Spleen (tissue), 11 donors: Measurements from ENCODE around the gene APPL1. TPM values are rescaled to one million over a fixed set of nuclear protein-coding genes. Genes with fewer than 3 reads are reported as not detected.

Experiments used
- DNase-seq: peaks from one replicate; pipeline ENCODE4 v3.0.0-alpha.2; 2020
- H3K27ac ChIP-seq, 8 donors: fragments of 200-600 bp; sonication (generic) in 7 of 8; 1 replicate in 4 of 8; 2 replicates in 4 of 8; pipeline versions ENCODE4 v1.5.0 to v1.8.0; 2016 to 2021; ENCODE audit warnings: inconsistent platforms in 4 of 8, mild to moderate bottlenecking in 4 of 8, moderate library complexity in 1 of 8
- H3K27me3 ChIP-seq, 7 donors: fragments of 200-600 bp; sonication (generic) in 6 of 7; replicated peaks in 1 of 7; 1 replicate in 4 of 7; 2 replicates in 3 of 7; pipeline versions ENCODE4 v1.5.0 to v1.8.0; 2016 to 2021; ENCODE audit warnings: inconsistent platforms in 3 of 7, mild to moderate bottlenecking in 1 of 7
- H3K36me3 ChIP-seq, 6 donors: fragments of 200-600 bp; sonication (generic) in 5 of 6; 1 replicate in 4 of 6; 2 replicates in 2 of 6; pipeline versions ENCODE4 v1.5.0 to v1.8.0; 2016 to 2021; ENCODE audit warnings: inconsistent platforms in 2 of 6
- H3K4me1 ChIP-seq, 6 donors: fragments of 200-600 bp; sonication (generic) in 5 of 6; 1 replicate in 3 of 6; 2 replicates in 3 of 6; pipeline versions ENCODE4 v1.5.0 to v1.8.0; 2016 to 2021; ENCODE audit warnings: inconsistent platforms in 3 of 6
- H3K4me3 ChIP-seq, 8 donors: fragments of 200-600 bp; sonication (generic) in 7 of 8; 1 replicate in 4 of 8; 2 replicates in 4 of 8; pipeline versions ENCODE4 v1.5.0 to v1.8.0; 2016 to 2021; ENCODE audit warnings: inconsistent platforms in 4 of 8, mild to moderate bottlenecking in 4 of 8, moderate library complexity in 2 of 8
- H3K9me3 ChIP-seq, 8 donors: fragments of 200-600 bp; sonication (generic) in 7 of 8; 1 replicate in 4 of 8; 2 replicates in 4 of 8; pipeline versions ENCODE4 v1.5.0 to v1.8.0; 2016 to 2021; ENCODE audit warnings: inconsistent platforms in 4 of 8
- CTCF ChIP-seq, 11 experiments: fragments of 200-600 bp in 7 of 11; fragments of 450-650 bp in 4 of 11; sonication (generic) in 4 of 11; IDR thresholded peaks in 8 of 11; conservative IDR thresholded peaks in 3 of 11; 1 replicate in 7 of 11; 2 replicates in 4 of 11; pipeline versions ENCODE4 v1.4.0 to v1.8.0; 2016 to 2021; ENCODE audit warnings: antibody characterized with exemption in 11 of 11, inconsistent platforms in 4 of 11, mild to moderate bottlenecking in 1 of 11
- POLR2A ChIP-seq, 3 donors: fragments of 450-650 bp; IDR thresholded peaks; one replicate each; pipeline ENCODE4 v1.5.1; 2017; ENCODE audit warnings: antibody characterized with exemption in 3 of 3, mild to moderate bottlenecking in 1 of 3
- POLR2AphosphoS5 ChIP-seq, 3 donors: sonication (generic); formaldehyde crosslinking; IDR thresholded peaks; one replicate each; pipeline ENCODE4 v1.5.1; 2017; ENCODE audit warnings: antibody characterized with exemption in 3 of 3
- WGBS, 5 donors: extraction: QIAGEN DNeasy Blood & Tissue Kit in 3 of 5; methylation state at CpG; one replicate each; pipeline versions ENCODE4 v1.1.5 to v1.1.7; 2013 to 2018; 5-methylcytosine and 5-hydroxymethylcytosine counted together
- intact Hi-C: fragments of 100-400 bp; cut with DNase I; formaldehyde crosslinking; loops from one replicate; pipeline ENCODE4 v1.15.0; 2023; ENCODE audit warnings: low total_unique reads
- polyA plus RNA-seq, 3 donors: library from polyadenylated mRNA; stranded (reverse); fragments of 200-250 nt; gene quantifications; one replicate each; pipeline ENCODE4 v1.2.1, GENCODE V29; 2013
- total RNA-seq, 7 donors: library from RNA; depleted of rRNA in 3 of 7; stranded (reverse); fragments of >200 nt in 3 of 7; fragmentation: NEBNext Ultra II Directional in 4 of 7; extraction: Animal tissue kit (Norgen Biotek cat#: 25700) in 4 of 7; gene quantifications; one replicate each; pipeline versions ENCODE4 v1.1.0 to v1.2.1, GENCODE V29; 2016 to 2021
- donor health status: healthy with polysubstance abuse.
- donor health status: DM: no; HTN: no; CAD: no; lungs with moderate emphysema.
- donor health status: DM: no; HTN: no; CAD: no.
- donor health status: Bipolar disorder and iron deficiency.
- donor health status: healthy.
- donor health status: DM: no; HTN: no; CAD: no.
- donor health status: DM: yes; HTN: yes; CAD: no.

The APPL1 gene
- total and polyA plus RNA-seq, 10 donors: 10.0 to 49.5 (median 41.7) TPM

GRCh38 chr3:57287205-57287604 lies 59.7 kb downstream of the APPL1 start:
- H3K4me3 ChIP-seq: no peak overlapping the region
- no peaks in the 10 kb centered on the region for H3K4me1 ChIP-seq
- no peaks in the 10 kb centered on the region for H3K27me3 ChIP-seq
- no peaks in the 10 kb centered on the region for H3K36me3 ChIP-seq
- H3K9me3 ChIP-seq: no peaks in the 10 kb centered on the region
- TF ChIP-seq CTCF (IDR thresholded peaks at IDR 0.05 in 8 of 11, conservative IDR thresholded peaks at IDR 0.05 in 3 of 11) (no peak), POLR2A (IDR thresholded peaks at IDR 0.05) (no peak), POLR2AphosphoS5 (IDR thresholded peaks at IDR 0.05) (no peak)
- DNase-seq: no peak
- no peak overlapping the region for H3K27ac ChIP-seq
- intact Hi-C loops: no loop called here
- 53 to 87% (median 80%) methylated on average over 2 of the region's 2 CpGs for WGBS, 5 donors

- no peaks in the 10 kb centered on the region for H3K27me3 ChIP-seq
- intact Hi-C loops: no loop called here
- H3K4me1 ChIP-seq: no peaks in the 10 kb centered on the region
- H3K27ac ChIP-seq: no peak overlapping the region
- TF ChIP-seq CTCF (IDR thresholded peaks at IDR 0.05 in 8 of 11, conservative IDR thresholded peaks at IDR 0.05 in 3 of 11): no peak
- no peak for TF ChIP-seq POLR2AphosphoS5 (IDR thresholded peaks at IDR 0.05)
- TF ChIP-seq POLR2A (IDR thresholded peaks at IDR 0.05): no peak
- H3K4me3 ChIP-seq: no peak overlapping the region
- no peak for DNase-seq
- 75 to 88% (median 82%) methylated on average over 9 of the region's 9 CpGs for WGBS, 5 donors
- H3K36me3 ChIP-seq: no peaks in the 10 kb centered on the region
- no peaks in the 10 kb centered on the region for H3K9me3 ChIP-seq
These were observed 60.9 kb downstream of the APPL1 start for GRCh38 chr3:57288403-57288802.

- H3K4me1 ChIP-seq: no peaks in the 10 kb centered on the region
- no peaks in the 10 kb centered on the region for H3K36me3 ChIP-seq
- peaks cover 0 to 7% (median 0%) of the 10 kb centered on the region in 7 donors for H3K27me3 ChIP-seq
- TF ChIP-seq POLR2A (IDR thresholded peaks at IDR 0.05) (no peak), POLR2AphosphoS5 (IDR thresholded peaks at IDR 0.05) (no peak), CTCF (IDR thresholded peaks at IDR 0.05 in 8 of 11, conservative IDR thresholded peaks at IDR 0.05 in 3 of 11) (no peak)
- H3K27ac ChIP-seq: no peak within 1 kb of the TSS
- DNase-seq: no peak
- H3K9me3 ChIP-seq: no peaks in the 10 kb centered on the region
- intact Hi-C loops: no loop called here
- H3K4me3 ChIP-seq: no peak within 1 kb of the TSS
- WGBS, 5 donors: 83 to 97% (median 93%) methylated on average over 1 of the region's 1 CpG
These were observed 64.8 kb downstream of the APPL1 start, which contains the start of gene ASB14 for GRCh38 chr3:57292159-57292896. TSS of gene ASB14 (minus strand) at chr3:57292685. CDS start at chr3:57292033, 652 bp downstream.

- no peak for DNase-seq
- H3K4me1 ChIP-seq: no peaks in the 10 kb centered on the region
- no peak for TF ChIP-seq POLR2AphosphoS5 (IDR thresholded peaks at IDR 0.05)
- no peak for TF ChIP-seq POLR2A (IDR thresholded peaks at IDR 0.05)
- no peak for TF ChIP-seq CTCF (IDR thresholded peaks at IDR 0.05 in 8 of 11, conservative IDR thresholded peaks at IDR 0.05 in 3 of 11)
- H3K4me3 ChIP-seq: no peak overlapping the region
- no peak overlapping the region for H3K27ac ChIP-seq
- intact Hi-C loops: no loop called here
- 89 to 96% (median 92%) methylated on average over 4 of the region's 4 CpGs for WGBS, 5 donors
- H3K27me3 ChIP-seq: peaks cover 0 to 7% (median 0%) of the 10 kb centered on the region in 7 donors
- H3K9me3 ChIP-seq: no peaks in the 10 kb centered on the region
- H3K36me3 ChIP-seq: no peaks in the 10 kb centered on the region
These were observed 65.5 kb downstream of the APPL1 start for GRCh38 chr3:57292897-57293526.
